GM23248 (cell line): ENCODE data around the gene SPTBN5.

Experiments
- EZH2 ChIP-seq: fragments of 200-600 bp; sonication (generic); IDR thresholded peaks from 2 replicates; pipeline ENCODE4 v1.6.1; 2018; ENCODE audit warnings: antibody characterized with exemption, mild to moderate bottlenecking; ENCODE audit not compliant: insufficient read depth, poor library complexity, severe bottlenecking
- EZH2phosphoT487 ChIP-seq: fragments of 200-600 bp; sonication (generic); IDR thresholded peaks from 2 replicates; pipeline ENCODE4 v1.6.1; 2018; ENCODE audit warnings: antibody characterized with exemption, moderate library complexity, mild to moderate bottlenecking, low read depth; ENCODE audit not compliant: insufficient read depth

DNA sequence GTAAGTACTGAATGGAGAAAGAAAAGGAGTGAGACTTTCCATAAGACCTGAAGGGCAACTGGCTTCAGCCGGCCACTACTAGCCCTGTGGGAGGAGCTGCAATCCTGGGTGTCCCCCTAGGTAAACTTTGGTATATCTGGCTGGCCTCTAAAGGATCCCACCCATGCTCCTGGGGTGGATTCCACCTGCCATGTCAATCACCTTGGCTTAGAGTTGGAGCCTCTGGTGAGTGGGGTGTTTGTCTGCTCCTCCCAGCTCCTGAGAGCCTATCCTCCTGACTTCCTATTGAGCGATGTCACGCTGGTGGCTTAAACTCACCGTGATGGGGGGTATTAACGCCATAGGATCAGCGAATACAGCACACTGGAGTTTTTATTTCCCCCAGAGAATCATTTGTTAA, 2.6 kb downstream of the SPTBN5 start:
- TF ChIP-seq EZH2 (no peak), EZH2phosphoT487 (no peak)
